GM21526 (cell line): ENCODE measurements around the gene SLC9A3.
A peak's percentile ranks its signal among the peaks of the same experiment; 100 is the strongest.
"Not testable (repeated sequence)": the region's sequence is repeated elsewhere in the genome, so short reads cannot be mapped to it uniquely, and the experiment has no call there.

Source experiments
- ATAC-seq: cut with Tn5 transposase; IDR thresholded peaks from one replicate; pipeline ENCODE4 v1.9.1; 2021; ENCODE audit warnings: moderate library complexity; ENCODE audit not compliant: unreplicated experiment, low FRiP score

The SLC9A3 gene

DNA sequence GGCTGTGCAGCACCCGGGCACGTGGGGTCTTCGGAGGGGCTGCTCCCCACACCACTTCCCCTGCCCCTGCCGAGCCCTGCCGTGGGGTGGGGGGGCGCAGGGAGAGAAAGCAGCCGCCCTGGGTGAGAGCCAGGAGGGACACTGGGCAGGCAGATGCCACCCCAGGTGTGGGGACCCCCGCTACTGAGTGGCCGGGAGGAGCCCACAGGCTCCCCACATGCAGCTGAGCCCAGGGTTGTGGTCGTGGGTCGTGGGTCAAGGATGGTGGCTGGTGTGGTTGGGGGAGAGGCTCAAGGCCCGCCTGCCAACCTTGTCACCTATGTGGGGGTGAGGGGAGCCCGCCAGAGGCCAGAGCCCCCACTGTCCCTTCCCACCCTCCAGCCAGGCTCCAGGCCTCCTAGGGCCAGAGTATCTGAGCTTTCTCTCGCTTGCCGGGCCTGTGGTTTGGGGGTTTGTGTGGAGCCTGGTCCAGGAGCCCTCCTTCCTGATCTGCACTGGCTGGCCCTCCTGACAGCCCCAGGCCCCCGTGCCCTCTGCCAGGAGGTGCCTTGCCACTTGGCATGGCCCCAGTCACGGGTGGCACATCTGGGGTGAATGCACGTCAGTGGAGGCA lies 45.8 kb downstream of the SLC9A3 start:
- ATAC-seq, result no peak

DNA sequence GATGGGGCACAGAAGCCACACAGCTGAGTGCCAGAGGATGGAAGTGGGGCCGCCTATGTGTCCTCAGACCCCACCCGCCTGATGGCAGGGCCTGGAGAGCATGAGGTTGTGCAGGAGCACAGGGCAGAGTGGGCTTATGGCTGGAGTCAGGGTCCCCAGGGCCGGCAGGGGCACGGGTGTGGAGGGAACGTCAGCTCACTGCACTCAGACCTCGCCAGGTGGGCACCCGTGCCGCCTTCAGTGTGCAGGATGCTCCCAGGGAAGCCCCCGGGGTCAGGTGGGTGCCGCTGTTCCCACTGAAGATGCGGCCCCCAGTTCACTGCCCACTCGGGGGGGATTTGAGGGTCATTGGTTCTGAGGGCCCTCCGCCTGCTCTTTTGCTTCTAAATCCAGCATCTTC lies 46.4 kb downstream of the SLC9A3 start:
- ATAC-seq, result no peak

DNA sequence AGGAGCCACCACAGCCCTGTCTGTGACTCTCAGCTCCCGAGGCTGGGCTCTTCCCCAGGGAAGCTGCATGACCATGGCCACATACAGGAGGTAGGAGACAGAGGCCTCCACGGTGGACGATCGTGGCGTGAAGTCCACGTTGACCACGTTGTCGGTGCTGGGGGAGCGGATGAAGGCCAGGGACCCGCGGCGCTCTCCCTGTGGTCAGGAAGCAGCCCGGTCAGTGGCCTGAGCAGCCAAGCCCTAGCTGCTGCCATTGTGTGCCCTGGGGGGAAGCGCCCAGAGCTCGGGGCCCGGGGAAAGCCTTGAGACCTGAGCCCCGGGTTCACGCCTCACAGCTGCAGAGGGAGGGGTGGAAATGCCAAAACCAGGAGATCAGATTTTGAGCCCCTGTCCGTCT lies 47.0 kb downstream of the SLC9A3 start:
- ATAC-seq, result no peak

DNA sequence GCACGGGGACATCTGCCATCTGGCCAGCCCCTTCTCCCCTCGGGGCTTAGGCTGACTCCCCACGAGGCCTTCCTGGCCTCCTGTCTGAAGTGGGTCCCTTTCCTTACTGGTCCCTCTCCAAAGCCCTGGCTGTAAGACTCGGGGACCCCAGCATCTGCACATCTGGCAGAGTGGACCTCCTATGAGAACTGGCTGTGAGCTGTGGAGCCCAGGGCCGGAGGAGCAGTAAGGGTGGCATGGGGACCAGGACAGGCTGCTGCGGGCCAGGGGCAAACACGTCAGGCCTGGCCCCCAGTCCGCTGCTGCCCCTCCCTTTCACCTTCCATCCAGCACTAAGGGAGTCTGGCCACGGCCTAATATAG lies 47.5 kb downstream of the SLC9A3 start:
- no peak for ATAC-seq

DNA sequence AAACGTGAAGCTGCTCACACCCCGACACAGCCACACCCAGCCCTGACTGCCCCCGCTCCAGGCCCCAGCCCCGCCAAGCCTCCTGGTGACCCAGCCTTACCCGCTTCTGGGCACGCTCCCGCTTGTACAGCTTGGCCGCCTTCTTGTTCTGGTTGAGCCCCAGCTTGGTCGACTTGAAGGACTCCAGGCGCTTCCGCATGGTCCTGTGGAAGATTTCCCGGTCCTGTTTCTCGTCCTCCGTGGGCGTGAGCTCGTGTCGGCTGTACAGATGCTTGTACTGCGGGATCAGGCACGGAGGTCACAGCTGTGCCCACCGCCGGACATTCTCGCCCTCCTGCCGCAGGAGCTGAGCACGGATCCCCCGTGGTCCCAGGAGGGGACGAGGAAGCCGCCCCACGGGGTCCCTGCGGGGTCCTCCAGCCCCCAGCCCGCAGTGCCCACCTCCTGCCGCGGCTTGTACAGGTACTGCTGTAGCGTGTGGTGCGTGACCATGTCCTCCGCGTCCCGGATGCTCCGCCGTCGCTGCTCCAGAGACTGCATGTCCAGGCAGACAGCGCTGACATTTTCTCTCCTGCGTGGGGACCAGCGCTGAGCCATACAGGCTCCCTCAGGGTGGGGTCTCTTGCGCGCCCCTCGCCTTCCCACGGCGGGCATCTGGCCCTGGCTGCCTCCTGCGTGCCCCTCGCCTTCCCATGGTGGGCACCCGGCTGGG lies 48.0 kb downstream of the SLC9A3 start:
- ATAC-seq, result no peak

DNA sequence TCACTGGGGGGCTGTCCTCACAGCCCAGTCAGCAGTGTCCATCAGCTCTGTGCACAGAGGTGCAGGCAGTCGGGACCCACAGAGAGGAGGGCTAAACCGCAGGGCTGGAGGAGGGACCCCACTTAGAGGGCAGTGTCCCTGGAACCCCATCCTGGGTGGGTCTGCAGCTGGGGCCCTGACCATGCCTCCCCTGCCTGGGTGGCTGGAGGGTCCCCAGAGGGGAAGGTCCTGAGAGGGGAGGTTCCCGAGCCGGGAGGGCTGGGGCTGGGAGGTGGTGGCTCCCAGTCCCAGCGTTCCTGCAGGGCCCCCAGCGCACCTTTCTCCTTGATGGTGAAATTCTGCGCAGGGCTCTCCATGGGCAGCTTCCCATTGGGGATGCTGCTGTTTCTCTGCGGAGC lies 48.5 kb downstream of the SLC9A3 start:
- ATAC-seq, result no peak

DNA sequence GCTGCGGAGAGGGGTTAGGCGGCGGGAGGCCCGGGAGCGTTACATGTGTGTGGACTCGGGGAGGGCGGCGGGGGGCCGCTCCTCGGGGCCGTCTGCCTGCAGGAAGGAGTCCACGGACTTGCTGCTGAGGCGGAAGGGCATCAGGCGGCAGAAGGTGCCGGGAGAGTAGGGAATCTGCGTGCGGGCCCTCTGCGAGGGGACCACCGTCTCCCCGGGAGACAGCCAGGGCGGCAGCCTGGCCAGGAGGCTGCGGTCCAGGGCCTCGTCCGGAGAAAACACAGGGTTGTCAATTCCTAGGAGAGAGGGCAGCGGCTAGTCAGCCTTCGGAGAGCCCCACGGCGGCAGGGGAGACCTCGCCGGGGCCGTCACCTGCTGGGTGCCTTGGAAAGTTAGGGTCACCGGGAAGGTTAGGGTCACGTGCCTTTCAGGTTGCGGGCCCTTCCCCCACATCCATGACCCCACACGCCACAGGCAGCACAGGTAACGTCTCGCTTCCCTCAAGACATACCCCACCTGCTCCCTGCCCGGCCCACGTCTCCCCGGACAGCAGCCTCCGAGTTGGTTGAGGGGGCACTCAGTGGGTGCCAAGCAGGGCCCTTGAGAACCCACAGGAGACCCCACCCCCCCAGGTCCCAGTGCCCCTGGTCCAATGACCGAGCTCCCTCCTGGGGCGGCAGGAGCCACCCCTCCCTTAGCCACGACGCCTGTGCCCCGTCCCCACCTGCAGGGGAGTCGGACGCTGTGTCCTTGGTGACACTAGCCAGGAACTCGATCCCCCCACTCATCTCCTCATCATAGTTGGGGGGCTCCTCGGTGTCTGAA lies 49.2 kb downstream of the SLC9A3 start:
- ATAC-seq, result no peak

DNA sequence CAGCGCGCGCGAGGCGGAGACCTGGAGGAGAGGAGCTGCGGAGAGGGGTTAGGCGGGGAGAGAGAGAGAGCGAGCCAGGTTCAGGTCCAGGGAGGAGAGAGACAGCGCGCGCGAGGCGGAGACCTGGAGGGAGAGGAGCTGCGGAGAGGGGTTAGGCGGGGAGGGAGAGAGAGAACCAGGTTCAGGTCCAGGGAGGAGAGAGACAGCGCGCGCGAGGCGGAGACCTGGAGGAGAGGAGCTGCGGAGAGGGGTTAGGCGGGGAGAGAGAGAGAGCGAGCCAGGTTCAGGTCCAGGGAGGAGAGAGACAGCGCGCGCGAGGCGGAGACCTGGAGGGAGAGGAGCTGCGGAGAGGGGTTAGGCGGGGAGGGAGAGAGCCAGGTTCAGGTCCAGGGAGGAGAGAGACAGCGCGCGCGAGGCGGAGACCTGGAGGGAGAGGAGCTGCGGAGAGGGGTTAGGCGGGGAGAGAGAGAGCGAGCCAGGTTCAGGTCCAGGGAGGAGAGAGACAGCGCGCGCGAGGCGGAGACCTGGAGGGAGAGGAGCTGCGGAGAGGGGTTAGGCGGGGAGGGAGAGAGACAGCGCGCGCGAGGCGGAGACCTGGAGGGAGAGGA lies 49.9 kb downstream of the SLC9A3 start:
- ATAC-seq, result not testable (repeated sequence)

DNA sequence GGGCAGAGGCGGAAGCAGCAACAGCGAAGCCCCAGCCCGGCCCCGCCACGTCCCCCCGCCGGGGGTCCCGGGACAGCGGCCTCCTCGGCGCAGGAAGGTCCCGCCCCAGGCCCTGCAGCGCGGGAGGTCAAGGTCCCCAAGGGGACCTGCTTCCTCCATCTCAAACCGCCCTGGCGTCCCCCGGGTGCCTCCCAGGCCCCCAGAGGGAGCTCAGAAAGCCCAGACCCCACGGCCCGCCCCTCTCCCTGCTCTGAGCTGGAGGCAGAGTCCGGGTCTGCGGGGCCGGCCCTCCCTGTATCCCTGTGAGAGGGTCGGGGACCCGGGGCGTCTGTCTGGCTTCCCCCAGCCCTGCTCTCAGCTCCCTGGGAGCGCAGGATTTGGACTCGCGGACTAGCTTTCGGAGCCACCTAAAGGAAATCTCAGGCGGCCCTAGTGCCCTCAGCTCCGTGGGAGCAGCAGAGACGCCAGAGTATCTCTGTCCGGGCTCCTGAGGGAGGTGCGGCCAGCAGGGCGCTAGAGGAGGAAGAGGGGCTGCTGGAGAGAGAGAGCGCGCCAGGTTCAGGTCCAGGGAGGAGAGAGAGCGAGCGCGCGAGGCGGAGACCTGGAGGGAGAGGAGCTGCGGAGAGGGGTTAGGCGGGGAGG lies 50.6 kb downstream of the SLC9A3 start:
- peak; percentile 17 for ATAC-seq

DNA sequence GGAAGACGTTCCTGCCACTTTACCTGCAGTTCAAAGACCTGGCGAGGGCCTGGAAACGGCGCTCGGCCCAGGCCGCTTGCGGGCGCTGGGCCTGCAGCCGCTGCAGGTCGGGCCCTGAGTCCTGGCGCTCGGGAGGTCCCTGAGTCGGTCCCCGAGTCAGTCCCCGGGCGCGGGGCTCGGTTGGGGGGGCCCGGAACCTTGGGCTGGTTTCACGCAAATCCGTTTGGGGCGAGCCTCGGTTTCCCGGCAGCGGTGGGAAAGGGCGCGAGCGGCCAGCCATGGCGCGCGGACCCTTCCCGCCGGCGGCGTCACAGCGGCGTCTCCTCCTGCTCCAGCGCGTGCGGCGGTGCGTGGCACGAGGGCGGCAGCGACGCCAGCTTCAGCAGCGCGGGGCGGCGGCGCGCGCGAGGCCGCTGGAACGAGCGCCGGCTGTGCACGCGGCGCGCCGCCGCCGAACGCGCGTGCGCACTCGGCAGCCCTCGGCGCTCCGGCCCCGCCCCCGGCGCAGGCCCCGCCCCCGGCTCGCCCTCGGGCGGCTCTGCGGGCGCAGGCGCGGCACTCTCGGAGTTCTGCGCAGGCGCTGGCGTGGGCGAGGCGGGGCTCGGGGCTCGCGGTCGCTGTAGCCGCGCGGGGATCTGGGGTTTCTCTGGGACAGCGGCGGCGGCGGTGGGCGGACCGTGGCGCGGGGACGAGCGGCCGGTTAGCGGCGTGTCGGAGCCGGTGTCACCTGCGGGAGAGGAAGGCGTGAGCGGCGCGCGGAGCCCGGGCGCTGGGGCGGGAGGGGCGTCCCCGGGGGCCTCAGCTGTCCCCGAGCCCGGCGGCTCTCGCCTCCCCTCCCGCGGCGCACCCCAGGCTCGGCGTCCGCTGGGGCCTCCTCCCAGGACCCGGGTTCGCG lies 51.3 kb downstream of the SLC9A3 start:
- peak; percentile 61 for ATAC-seq

DNA sequence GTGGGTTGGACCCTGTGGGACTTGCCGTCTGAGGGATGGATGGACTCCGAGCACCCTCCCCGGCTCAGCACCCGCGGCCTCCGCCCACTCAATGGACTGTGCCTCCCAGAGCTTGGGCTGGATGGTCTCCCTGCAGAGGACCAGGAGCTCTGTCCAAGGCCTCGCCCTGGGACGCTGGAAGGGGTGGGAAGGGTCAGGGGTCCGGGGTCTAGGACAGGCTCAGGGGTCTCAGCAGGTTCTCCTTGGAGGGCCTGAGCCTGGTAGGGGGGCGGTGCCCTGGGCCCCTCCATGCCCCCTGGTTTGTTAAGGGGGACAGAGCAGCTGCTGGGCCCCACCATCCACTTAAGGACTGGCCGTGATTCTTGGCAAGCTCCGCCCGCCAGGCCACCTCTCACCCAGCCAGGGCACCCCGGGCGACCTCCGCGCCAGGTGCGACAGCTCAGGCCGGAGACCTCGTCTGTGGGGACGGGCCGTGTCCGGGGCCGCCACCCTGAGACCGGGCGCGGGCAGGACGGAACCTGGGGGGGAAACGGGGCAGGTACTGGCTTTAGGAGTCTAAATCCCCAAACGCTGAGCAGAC lies 52.1 kb downstream of the SLC9A3 start:
- peak; percentile 17 for ATAC-seq

DNA sequence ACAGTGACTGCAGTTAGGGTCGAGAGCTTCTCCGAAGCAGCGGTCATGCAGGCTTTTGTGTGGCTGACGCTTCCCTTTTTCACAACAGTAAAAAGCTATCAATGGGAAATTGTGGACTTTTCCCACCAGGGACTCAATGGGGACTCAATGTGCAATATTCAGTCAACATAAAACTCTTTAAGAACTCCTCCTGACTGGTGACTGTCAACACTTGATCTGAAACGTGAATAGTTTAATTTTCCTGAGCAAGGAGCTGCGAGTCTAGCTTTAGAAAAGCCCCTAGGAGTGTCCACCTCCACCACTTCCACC lies 52.5 kb downstream of the SLC9A3 start:
- no peak for ATAC-seq

DNA sequence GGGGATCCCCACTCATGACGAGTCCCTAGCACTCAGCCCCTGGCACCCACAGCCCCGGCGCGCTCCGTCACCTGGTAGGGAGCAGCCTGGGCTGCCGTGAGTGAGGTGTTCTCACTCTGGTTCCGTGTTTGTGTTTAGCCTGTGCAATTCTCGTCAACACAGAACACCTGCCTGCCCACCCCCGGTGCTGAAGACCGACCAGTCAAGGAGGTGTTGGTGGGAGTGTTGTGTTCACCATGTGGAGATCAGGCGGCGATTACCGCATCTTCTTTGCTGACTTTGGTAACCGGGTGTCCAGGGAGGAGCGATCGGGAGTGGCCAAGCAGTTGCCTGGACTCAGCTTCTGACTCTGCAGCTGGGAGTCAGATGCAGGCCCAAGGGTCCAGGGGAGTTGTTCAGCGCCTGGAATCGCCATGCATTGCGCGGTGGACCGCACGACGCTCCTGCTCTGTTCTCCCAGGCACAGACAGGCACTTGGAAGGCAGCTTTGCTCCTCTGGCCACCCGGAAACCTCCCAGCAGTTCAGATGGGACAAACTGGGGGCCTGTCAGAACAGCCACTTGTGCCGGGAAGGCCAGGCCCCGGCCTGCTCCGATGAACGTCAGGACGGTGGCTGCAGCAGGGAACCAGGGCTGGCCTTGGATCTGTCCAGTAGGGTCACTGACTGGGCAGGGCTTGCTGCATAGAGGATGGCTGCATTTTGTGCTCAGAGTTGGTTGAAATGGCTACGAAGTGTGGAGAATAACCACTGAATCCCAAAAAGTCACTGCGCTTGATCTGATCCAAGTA lies 53.1 kb downstream of the SLC9A3 start:
- no peak for ATAC-seq

DNA sequence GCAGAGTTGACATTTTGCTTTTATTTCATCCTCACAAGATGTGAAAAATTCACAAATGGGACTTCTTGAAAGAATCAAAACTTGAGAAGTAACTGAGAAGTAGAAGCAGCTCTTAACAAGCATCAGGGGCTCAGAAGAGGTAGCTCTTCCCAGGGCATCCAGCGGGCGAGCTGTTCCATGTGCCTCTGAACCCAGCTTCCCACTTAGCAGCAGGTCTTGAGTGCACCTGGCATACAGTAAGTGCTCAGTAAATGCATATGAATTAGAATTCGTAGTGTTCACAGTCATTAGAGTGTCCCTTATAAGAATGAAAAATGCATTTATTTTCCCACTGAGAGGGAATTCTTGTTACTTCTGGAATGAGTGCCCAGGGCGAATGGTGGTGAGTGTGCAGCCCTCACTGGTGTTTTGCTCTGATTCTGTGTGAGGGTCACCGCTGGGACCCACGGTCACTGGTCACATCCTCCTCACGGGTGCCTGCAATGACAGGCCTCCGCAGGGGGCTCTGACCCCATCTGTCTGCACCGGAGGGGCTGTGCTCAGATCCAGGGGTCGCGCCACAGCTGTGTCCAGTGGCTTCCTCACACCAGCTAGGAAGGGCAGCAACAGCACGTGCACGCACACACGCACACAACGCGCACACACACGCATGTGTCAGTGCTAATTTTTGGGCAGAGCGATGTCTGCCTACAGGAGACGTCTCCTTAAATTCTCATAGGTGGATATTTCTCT lies 54.3 kb downstream of the SLC9A3 start:
- ATAC-seq, result no peak

DNA sequence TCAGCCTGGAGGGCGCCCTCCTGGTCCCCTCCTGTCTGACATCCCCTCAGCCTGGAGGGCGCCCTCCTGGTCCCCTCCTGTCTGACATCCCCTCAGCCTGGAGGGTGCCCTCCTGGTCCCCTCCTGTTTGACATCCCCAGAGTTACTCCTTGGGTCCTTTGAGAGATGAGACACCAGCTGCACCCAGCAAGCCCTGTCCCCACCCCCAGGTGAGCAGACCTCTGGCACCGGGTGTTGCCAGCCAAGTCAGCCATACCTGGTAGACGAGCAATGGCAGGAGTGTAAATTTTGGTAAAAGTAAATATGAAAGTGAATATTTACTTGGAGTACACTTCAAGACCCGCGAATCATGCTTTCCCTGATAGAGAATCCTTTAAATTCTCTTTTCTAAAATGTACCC lies 55.8 kb downstream of the SLC9A3 start:
- no peak for ATAC-seq

DNA sequence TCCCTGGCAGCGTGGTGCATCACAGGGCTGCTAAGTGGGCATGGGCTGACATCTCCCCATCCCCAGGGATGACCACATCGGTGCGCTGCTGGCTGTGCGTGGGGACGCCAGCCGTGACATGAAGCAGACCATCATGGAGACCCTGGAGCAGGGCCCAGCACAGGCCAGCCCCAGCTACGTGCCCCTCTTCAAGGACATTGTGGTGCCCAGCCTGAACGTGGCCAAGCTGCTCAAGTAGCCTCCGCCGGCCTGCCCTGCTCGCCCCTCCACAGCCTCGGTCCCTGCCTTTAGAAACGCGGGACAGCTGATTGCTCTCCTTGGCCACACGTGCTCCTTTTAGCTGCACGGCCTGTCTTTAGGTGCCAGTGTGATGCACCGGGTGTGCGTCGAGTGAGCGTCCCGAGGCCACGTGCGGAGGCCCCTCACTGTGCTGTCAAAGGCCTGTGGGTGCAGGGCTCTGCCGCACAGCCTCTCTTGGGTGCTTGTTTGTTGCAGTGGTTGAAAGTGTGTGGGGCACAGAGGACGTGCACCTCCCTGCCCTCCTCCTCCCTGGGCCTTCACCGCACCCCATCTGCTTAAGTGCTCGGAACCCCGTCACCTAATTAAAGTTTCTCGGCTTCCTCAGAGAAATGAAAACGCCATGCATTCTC lies 57.5 kb downstream of the SLC9A3 start:
- ATAC-seq, result no peak

DNA sequence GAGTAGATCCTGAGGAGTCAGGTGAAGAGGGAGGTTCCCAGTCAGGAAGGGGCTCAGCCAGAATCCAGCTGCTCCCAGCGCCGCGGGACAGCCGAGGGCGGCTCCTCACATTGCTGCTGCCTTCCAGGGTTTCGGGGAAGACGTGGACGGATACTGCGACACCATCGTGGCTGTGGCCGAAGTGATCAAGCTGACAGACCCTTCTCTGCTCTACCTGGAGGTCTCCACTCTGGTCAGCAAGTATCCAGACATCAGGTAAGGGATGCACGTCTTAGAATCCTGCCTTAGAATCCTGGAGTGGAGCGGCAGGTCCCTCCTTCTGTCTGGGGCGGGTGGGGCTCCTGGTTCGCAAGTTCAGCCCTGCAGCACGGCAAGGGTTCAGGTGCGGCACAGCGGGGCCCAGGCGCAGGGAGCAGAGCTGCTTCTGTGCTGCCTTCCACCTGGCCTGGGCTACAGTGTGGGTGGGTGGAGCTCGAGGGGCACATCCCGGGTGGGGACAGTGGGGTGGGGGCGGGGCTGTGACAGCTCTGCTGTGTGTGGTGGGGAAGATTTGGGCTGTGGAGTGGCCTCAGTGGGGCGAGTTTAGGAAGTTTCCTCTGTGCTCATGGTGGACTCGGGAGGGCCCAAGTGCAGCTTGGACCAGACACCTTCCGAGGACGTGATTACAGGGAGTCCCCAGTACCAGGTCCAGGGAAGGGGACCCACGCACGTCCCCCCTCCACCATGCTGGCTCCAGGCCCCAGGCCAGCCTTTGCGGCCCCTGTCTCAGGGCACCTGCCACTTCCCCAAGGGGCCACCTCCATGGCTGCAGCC lies 58.5 kb downstream of the SLC9A3 start:
- ATAC-seq, result no peak
